T-cell (primary cell): ENCODE data around the gene MFSD11. TPM values are rescaled to one million over a fixed set of nuclear protein-coding genes. Genes with fewer than 3 reads are reported as not detected.
"Not testable (repeated sequence)": the region's sequence is repeated elsewhere in the genome, so short reads cannot be mapped to it uniquely, and the experiment has no call there.

ENCODE experiments used
- ATAC-seq, 4 experiments: fragments of 200-7000 bp in 3 of 4; fragments of 150-1000 bp in 1 of 4; cut with Tn5 transposase; replicated peaks in 1 of 4; 1 replicate in 3 of 4; 2 replicates in 1 of 4; pipeline ENCODE4 v1.10.0; 2021; ENCODE audit warnings: moderate library complexity in 3 of 4, mild to moderate bottlenecking in 2 of 4, moderate number of reproducible peaks in 1 of 4
- CTCF ChIA-PET, 2 donors: fragments of 300-600 bp; sonication (Branson Sonifier 250); formaldehyde crosslinking; loops; one replicate each; lab custom pipeline; 2022; ENCODE audit warnings: antibody characterized with exemption in 2 of 2; lab: Charles Lee
- POLR2A ChIA-PET, 2 donors: fragments of 300-600 bp; sonication (Branson Sonifier 250); formaldehyde crosslinking; loops; one replicate each; lab custom pipeline; 2022; ENCODE audit warnings: antibody characterized with exemption in 2 of 2; lab: Charles Lee
- DNase-seq, 35 experiments: peaks; one replicate each; pipeline versions ENCODE4 v3.0.0 to v3.0.0-alpha.2; 2013 to 2023
- H3K27ac ChIP-seq: one replicate; pipeline ENCODE4 v1.5.1; 2013; ENCODE audit warnings: low read length
- H3K27me3 ChIP-seq, 2 experiments: replicated peaks in 1 of 2; 1 replicate in 1 of 2; 2 replicates in 1 of 2; pipeline versions ENCODE4 v1.6.1 to v1.7.0; 2013; ENCODE audit warnings: low read length in 1 of 2, mixed read lengths in 1 of 2; ENCODE audit not compliant: control insufficient read depth in 2 of 2, insufficient read depth in 2 of 2; ENCODE audit errors: extremely low read depth in 1 of 2
- H3K36me3 ChIP-seq, 2 donors: 1 replicate in 1 of 2; 2 replicates in 1 of 2; pipeline versions ENCODE4 v1.6.1 to v1.7.0; 2013; ENCODE audit warnings: low read length in 1 of 2; ENCODE audit not compliant: control insufficient read depth in 2 of 2, insufficient read depth in 1 of 2; ENCODE audit errors: extremely low read depth in 1 of 2
- H3K4me1 ChIP-seq, 2 experiments: 1 replicate in 1 of 2; 2 replicates in 1 of 2; pipeline versions ENCODE4 v1.6.1 to v1.7.0; 2013; ENCODE audit warnings: low read length in 2 of 2, mixed read lengths in 1 of 2; ENCODE audit not compliant: insufficient read depth in 2 of 2, control insufficient read depth in 1 of 2; ENCODE audit errors: extremely low read depth in 1 of 2
- H3K4me3 ChIP-seq, 2 donors: 1 replicate in 1 of 2; 2 replicates in 1 of 2; pipeline versions ENCODE4 v1.5.1 to v1.7.0; 2013; ENCODE audit warnings: mild to moderate bottlenecking in 2 of 2, low read length in 1 of 2, moderate library complexity in 1 of 2; ENCODE audit not compliant: control insufficient read depth in 1 of 2; ENCODE audit errors: extremely low read depth in 1 of 2
- H3K9me3 ChIP-seq: 2 replicates; pipeline ENCODE4 v1.7.0; 2013
- H3K27ac Mint-ChIP-seq, 2 donors: one replicate each; pipeline ENCODE4 v1.8.0; 2020 to 2021; ENCODE audit warnings: mild to moderate bottlenecking in 2 of 2, mixed read lengths in 2 of 2
- H3K27me3 Mint-ChIP-seq, 2 donors: one replicate each; pipeline ENCODE4 v1.8.0; 2021 to 2022; ENCODE audit warnings: mixed read lengths in 2 of 2
- H3K36me3 Mint-ChIP-seq: one replicate; pipeline ENCODE4 v1.8.0; 2021; ENCODE audit warnings: mixed read lengths
- H3K4me1 Mint-ChIP-seq, 3 donors: one replicate each; pipeline ENCODE4 v1.8.0; 2020 to 2022; ENCODE audit warnings: mixed read lengths in 3 of 3, mild to moderate bottlenecking in 1 of 3
- H3K4me3 Mint-ChIP-seq, 3 donors: one replicate each; pipeline ENCODE4 v1.8.0; 2020 to 2022; ENCODE audit warnings: mild to moderate bottlenecking in 3 of 3, mixed read lengths in 3 of 3, moderate library complexity in 3 of 3
- H3K9me3 Mint-ChIP-seq, 3 donors: one replicate each; pipeline ENCODE4 v1.8.0; 2020 to 2022; ENCODE audit warnings: mixed read lengths in 3 of 3
- WGBS: methylation state at CpG from one replicate; pipeline ENCODE4 v1.1.5; 2013; ENCODE audit warnings: missing lambda C conversion rate; ENCODE audit not compliant: insufficient coverage; 5-methylcytosine and 5-hydroxymethylcytosine counted together
- total RNA-seq, 35 experiments: library from RNA in 6 of 35; stranded (reverse) in 6 of 35; fragments of 120-200 nt in 1 of 35; gene quantifications; one replicate each; pipeline versions ENCODE4 v1.2.1 to v1.2.4 and lab custom pipeline; 2013 to 2026

MFSD11 gene
- total RNA-seq, 5 donors from 2014 or later (not counting 1 experiment from before 2014, with no cell fraction given), result 30.5 to 41.5 (median 34.6) TPM

DNA sequence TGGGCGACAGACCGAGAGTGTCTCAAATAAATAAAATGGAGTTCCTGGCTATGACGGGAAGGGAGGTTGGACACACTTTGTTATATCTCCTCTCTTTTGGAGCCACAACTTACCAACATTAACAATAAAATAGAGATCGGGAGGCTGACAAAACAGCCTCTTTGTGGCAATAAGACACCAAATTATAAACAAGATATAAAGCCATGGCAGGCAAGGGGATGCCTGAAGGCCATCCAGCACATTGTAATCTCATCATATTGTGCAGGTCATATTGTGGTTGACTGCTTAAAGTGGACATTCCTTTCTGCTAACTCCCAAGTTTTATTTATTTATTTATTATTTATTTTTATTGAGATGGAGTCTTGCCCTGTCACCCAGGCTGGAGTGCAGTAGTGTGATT, 70.4 kb downstream of the MFSD11 start:
- no peak for ATAC-seq
- CTCF ChIA-PET, result no interaction called here
- WGBS, result no CpG with 5 or more reads among the region's 4 CpGs
- Mint-ChIP-seq H3K27me3 (no peaks in the 10 kb centered on the region), H3K4me3 (no peak overlapping the region), H3K4me1 (no peaks in the 10 kb centered on the region), H3K27ac (no peak overlapping the region), H3K9me3 (no peaks in the 10 kb centered on the region), H3K36me3 (peaks cover 5% of the 10 kb centered on the region)
- H3K4me1 ChIP-seq, result no peaks in the 10 kb centered on the region
- no peaks in the 10 kb centered on the region for H3K9me3 ChIP-seq
- no peak overlapping the region for H3K27ac ChIP-seq
- no peaks in the 10 kb centered on the region for H3K27me3 ChIP-seq
- POLR2A ChIA-PET, result no interaction called here
- no peak overlapping the region for H3K4me3 ChIP-seq
- no peaks in the 10 kb centered on the region for H3K36me3 ChIP-seq
- no peak for DNase-seq

DNA sequence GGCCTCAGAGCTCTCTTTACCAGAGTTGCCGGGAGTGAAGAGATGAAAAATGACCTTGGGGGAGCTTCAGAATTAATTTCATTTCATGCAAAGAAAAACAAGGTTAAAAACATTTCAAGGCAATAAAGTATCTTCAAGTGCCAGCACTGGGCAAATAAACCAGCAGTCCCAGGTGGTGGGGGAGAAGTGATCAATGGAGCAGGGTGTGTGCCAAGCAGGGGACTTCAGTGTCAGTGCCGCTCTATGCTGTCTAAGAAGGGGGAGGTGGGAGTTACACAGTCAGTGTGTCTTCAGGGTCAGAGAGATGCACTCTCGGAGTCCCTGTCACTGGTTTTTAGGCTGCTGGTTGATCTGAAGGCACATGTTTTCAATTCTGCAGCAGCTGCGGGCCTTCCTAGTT, 73.0 kb downstream of the MFSD11 start:
- ChIA-PET CTCF (interaction anchor here in 1 of 2 donors (0.7 kb wide), 1 partner anchor 385 kb away, joined by 5 read pairs; no protein-coding TSS in a partner anchor), POLR2A (no interaction called here)
- H3K27ac ChIP-seq, result no peak overlapping the region
- ATAC-seq (no peak), DNase-seq (no peak)
- Mint-ChIP-seq H3K27ac (no peak overlapping the region), H3K4me3 (no peak overlapping the region), H3K9me3 (no peaks in the 10 kb centered on the region), H3K36me3 (no peaks in the 10 kb centered on the region), H3K4me1 (no peaks in the 10 kb centered on the region), H3K27me3 (no peaks in the 10 kb centered on the region)
- H3K4me1 ChIP-seq, result no peaks in the 10 kb centered on the region
- peaks cover 0 to 14% of the 10 kb centered on the region in 2 experiments for H3K27me3 ChIP-seq
- H3K4me3 ChIP-seq, result no peak overlapping the region
- H3K9me3 ChIP-seq, result no peaks in the 10 kb centered on the region
- H3K36me3 ChIP-seq, result no peaks in the 10 kb centered on the region
- WGBS, result 84% methylated on average over 3 of the region's 4 CpGs

- Histone ChIP-seq H3K4me3 (no peak overlapping the region), H3K27me3 (peaks cover 0 to 14% of the 10 kb centered on the region in 2 experiments), H3K27ac (no peak overlapping the region), H3K9me3 (no peaks in the 10 kb centered on the region), H3K36me3 (no peaks in the 10 kb centered on the region), H3K4me1 (peaks cover 3 to 6% of the 10 kb centered on the region in 2 experiments)
- H3K27me3 Mint-ChIP-seq, result no peaks in the 10 kb centered on the region
- ChIA-PET CTCF (no interaction called here), POLR2A (no interaction called here)
- peaks cover 6 to 7% (median 7%) of the 10 kb centered on the region in 3 donors for H3K4me1 Mint-ChIP-seq
- ATAC-seq (no peak), DNase-seq (no peak)
- no peaks in the 10 kb centered on the region for H3K36me3 Mint-ChIP-seq
- no peaks in the 10 kb centered on the region for H3K9me3 Mint-ChIP-seq
- no peak overlapping the region for H3K27ac Mint-ChIP-seq
- 80% methylated on average over 1 of the region's 5 CpGs for WGBS
- H3K4me3 Mint-ChIP-seq, result no peak overlapping the region
Observed at GRCh38 chr17:76811834-76812233, 73.9 kb downstream of the MFSD11 start.

- no peak for DNase-seq
- Histone ChIP-seq H3K4me1 (peaks cover 5 to 6% of the 10 kb centered on the region in 2 experiments), H3K27ac (no peak overlapping the region), H3K9me3 (no peaks in the 10 kb centered on the region), H3K4me3 (no peak overlapping the region), H3K36me3 (no peaks in the 10 kb centered on the region), H3K27me3 (peaks cover 0 to 14% of the 10 kb centered on the region in 2 experiments)
- CTCF ChIA-PET, result no interaction called here
- WGBS, result 76% methylated on average over 4 of the region's 4 CpGs
- Mint-ChIP-seq H3K9me3 (no peaks in the 10 kb centered on the region), H3K4me3 (no peak overlapping the region), H3K27me3 (no peaks in the 10 kb centered on the region), H3K36me3 (no peaks in the 10 kb centered on the region), H3K27ac (no peak overlapping the region), H3K4me1 (peaks cover 7 to 8% (median 8%) of the 10 kb centered on the region in 3 donors)
- ATAC-seq, result no peak
- POLR2A ChIA-PET, result no interaction called here
Observed at GRCh38 chr17:76812263-76812662, 74.3 kb downstream of the MFSD11 start.

GRCh38 chr17:76812968-76813367, 75.0 kb downstream of the MFSD11 start:
- DNase-seq, result no peak
- no peak overlapping the region for H3K4me3 Mint-ChIP-seq
- H3K9me3 Mint-ChIP-seq, result no peaks in the 10 kb centered on the region
- H3K27ac Mint-ChIP-seq, result no peak overlapping the region
- H3K36me3 Mint-ChIP-seq, result no peaks in the 10 kb centered on the region
- Histone ChIP-seq H3K4me1 (peaks cover 5 to 6% of the 10 kb centered on the region in 2 experiments), H3K27me3 (peaks cover 0 to 14% of the 10 kb centered on the region in 2 experiments), H3K9me3 (no peaks in the 10 kb centered on the region), H3K36me3 (no peaks in the 10 kb centered on the region), H3K27ac (no peak overlapping the region), H3K4me3 (no peak overlapping the region)
- 90% methylated on average over 3 of the region's 4 CpGs for WGBS
- POLR2A ChIA-PET, result no interaction called here
- CTCF ChIA-PET, result no interaction called here
- ATAC-seq, result no peak
- H3K27me3 Mint-ChIP-seq, result no peaks in the 10 kb centered on the region
- H3K4me1 Mint-ChIP-seq, result peaks cover 7 to 8% (median 8%) of the 10 kb centered on the region in 3 donors

- H3K36me3 Mint-ChIP-seq, H3K4me1 ChIP-seq, H3K27ac ChIP-seq, DNase-seq, H3K27me3 Mint-ChIP-seq, H3K4me3 ChIP-seq, H3K9me3 ChIP-seq, H3K36me3 ChIP-seq, H3K9me3 Mint-ChIP-seq, H3K4me1 Mint-ChIP-seq: not testable (repeated sequence)
- peaks cover 0 to 17% of the 10 kb centered on the region in 2 experiments for H3K27me3 ChIP-seq
- ATAC-seq, result peak; percentile 26 to 68 (median 40)
- Mint-ChIP-seq H3K27ac (peak overlapping the region; percentile 12 to 17), H3K4me3 (peak overlapping the region in 1 of 3 donors; percentile 8)
- ChIA-PET CTCF (interaction anchor here (0.6 to 1.2 kb wide), 4 partner anchors 69 to 426 kb away, joined by 3 to 4 read pairs (median 4); no protein-coding TSS in a partner anchor), POLR2A (interaction anchor here (0.7 kb wide), 2 partner anchors 79 to 185 kb away, joined by 4 to 6 read pairs; no protein-coding TSS in a partner anchor)
- WGBS, result 82% methylated on average over 3 of the region's 9 CpGs
Observed at GRCh38 chr17:76815907-76816589, 78.1 kb downstream of the MFSD11 start.
